ENCODE results near the gene PACRG. TPM values are rescaled to one million over a fixed set of nuclear protein-coding genes. Genes with fewer than 3 reads are reported as not detected.

Gene PACRG
- polyA plus RNA-seq, 1 of the 3 experiments (the other 2 are of a cell fraction), result 0.56 TPM

GRCh38 chr6:162864911-162865310 lies 137.1 kb downstream of the PACRG start:
- no peak for DNase-seq
- TF ChIP-seq REST (IDR thresholded peaks at IDR 0.05; ENCODE audit: low read depth, low read length) (no peak), JUND (IDR thresholded peaks at IDR 0.05) (no peak), RAD21 (IDR thresholded peaks at IDR 0.05; ENCODE audit: low read length) (no peak), GATA2 (CRISPR knock-in tag; IDR thresholded peaks at IDR 0.05) (no peak), ELF1 (IDR thresholded peaks at IDR 0.05) (no peak), YY1 (IDR thresholded peaks at IDR 0.05; ENCODE audit: low read depth) (no peak), NFIC (IDR thresholded peaks at IDR 0.05; ENCODE audit: borderline replicate concordance) (no peak), GABPA (IDR thresholded peaks at IDR 0.05; ENCODE audit: low read depth) (no peak), CTCF (IDR thresholded peaks at IDR 0.05) (no peak), TAF1 (IDR thresholded peaks at IDR 0.05; ENCODE audit: borderline replicate concordance, low read depth, low read length) (no peak), EZH2phosphoT487 (IDR thresholded peaks at IDR 0.05; ENCODE audit: borderline replicate concordance, low read depth) (no peak), TCF12 (IDR thresholded peaks at IDR 0.05) (no peak), USF1 (IDR thresholded peaks at IDR 0.05; ENCODE audit: borderline replicate concordance, low read depth) (no peak), CHD2 (IDR thresholded peaks at IDR 0.05; ENCODE audit: low read length, partially characterized antibody) (no peak)
- TF ChIP-seq, protein P1, sequence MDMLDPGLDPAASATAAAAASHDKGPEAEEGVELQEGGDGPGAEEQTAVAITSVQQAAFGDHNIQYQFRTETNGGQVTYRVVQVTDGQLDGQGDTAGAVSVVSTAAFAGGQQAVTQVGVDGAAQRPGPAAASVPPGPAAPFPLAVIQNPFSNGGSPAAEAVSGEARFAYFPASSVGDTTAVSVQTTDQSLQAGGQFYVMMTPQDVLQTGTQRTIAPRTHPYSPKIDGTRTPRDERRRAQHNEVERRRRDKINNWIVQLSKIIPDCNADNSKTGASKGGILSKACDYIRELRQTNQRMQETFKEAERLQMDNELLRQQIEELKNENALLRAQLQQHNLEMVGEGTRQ (IDR thresholded peaks at IDR 0.05; ENCODE audit: borderline replicate concordance, low read depth, low read length), result no peak
- ChIA-PET CTCF (interaction anchor here (0.9 kb wide), 1 partner anchor 8 kb away, joined by 3 read pairs; no protein-coding TSS in a partner anchor), POLR2A (no interaction called here)
- Histone ChIP-seq H3K4me2 (no peak overlapping the region), H3K9ac (no peak overlapping the region), H3K4me3 (ENCODE audit: low read depth in 2 of 2, low read length in 1 of 2) (no peak overlapping the region), H3K27me3 (ENCODE audit: insufficient read depth) (no peaks in the 10 kb centered on the region), H3K9me2 (no peaks in the 10 kb centered on the region), H2AFZ (ENCODE audit: low read depth) (no peak overlapping the region), H3F3A (replicated peaks; ENCODE audit: insufficient read depth) (no peaks in the 10 kb centered on the region), H3K9me3 (no peaks in the 10 kb centered on the region), H3K4me1 (ENCODE audit: control insufficient read depth in 1 of 2, insufficient read depth in 2 of 2, low read depth in 1 of 2, low read length in 1 of 2) (peaks cover 0 to 4% of the 10 kb centered on the region in 2 experiments; a peak in 1 of 4 replicates), H3K79me2 (ENCODE audit: insufficient read depth) (no peaks in the 10 kb centered on the region), H3K27ac (ENCODE audit: low read depth in 2 of 2, low read length in 1 of 2) (no peak overlapping the region), H3K36me3 (replicated peaks in 1 of 2; ENCODE audit: control insufficient read depth in 1 of 2, insufficient read depth in 2 of 2, low read length in 1 of 2) (no peaks in the 10 kb centered on the region), H4K20me1 (ENCODE audit: insufficient read depth) (no peaks in the 10 kb centered on the region)
- 59% methylated on average over 5 of the region's 5 CpGs for WGBS (ENCODE audit: low lambda C conversion rate)
